GM10248 (cell line): Measurements from ENCODE around the gene COL4A1.

Experiments
- CTCF ChIA-PET: fragments of 300-600 bp; sonication (Branson Sonifier 250); formaldehyde crosslinking; extraction: SDS; loops from one replicate; lab custom pipeline; 2021; ENCODE audit warnings: antibody characterized with exemption; lab: Yijun Ruan, JAX
- POLR2A ChIA-PET: fragments of 350-650 bp; sonication (Branson Sonifier 250); formaldehyde crosslinking; extraction: SDS; loops from one replicate; lab custom pipeline; 2020; ENCODE audit warnings: antibody characterized with exemption; lab: Yijun Ruan, JAX
- DNase-seq: peaks from one replicate; pipeline ENCODE4 v3.0.0; 2012; ENCODE audit errors: extremely low spot score
- CTCF ChIP-seq: IDR thresholded peaks from 2 replicates; pipeline ENCODE4 v1.5.1; 2012; ENCODE audit warnings: mild to moderate bottlenecking, low read depth; ENCODE audit errors: extremely low read depth, missing control alignments, control extremely low read depth

COL4A1 gene

GRCh38 chr13:110134801-110135200, 172.2 kb downstream of the COL4A1 start:
- CTCF ChIA-PET: no interaction called here
- no peak for DNase-seq
- TF ChIP-seq CTCF: no peak
- POLR2A ChIA-PET: no interaction called here

- TF ChIP-seq CTCF: no peak
- DNase-seq: no peak
- CTCF ChIA-PET: no interaction called here
- POLR2A ChIA-PET: no interaction called here
Measured at GRCh38 chr13:110133425-110134235, 173.3 kb downstream of the COL4A1 start.

- DNase-seq: no peak
- CTCF ChIA-PET: interaction anchor here (1.3 kb wide), 1 partner anchor 163 kb away, joined by 3 read pairs; no protein-coding TSS in a partner anchor
- POLR2A ChIA-PET: no interaction called here
- no peak for TF ChIP-seq CTCF
Measured at GRCh38 chr13:110132225-110132982, 174.6 kb downstream of the COL4A1 start.

DNA sequence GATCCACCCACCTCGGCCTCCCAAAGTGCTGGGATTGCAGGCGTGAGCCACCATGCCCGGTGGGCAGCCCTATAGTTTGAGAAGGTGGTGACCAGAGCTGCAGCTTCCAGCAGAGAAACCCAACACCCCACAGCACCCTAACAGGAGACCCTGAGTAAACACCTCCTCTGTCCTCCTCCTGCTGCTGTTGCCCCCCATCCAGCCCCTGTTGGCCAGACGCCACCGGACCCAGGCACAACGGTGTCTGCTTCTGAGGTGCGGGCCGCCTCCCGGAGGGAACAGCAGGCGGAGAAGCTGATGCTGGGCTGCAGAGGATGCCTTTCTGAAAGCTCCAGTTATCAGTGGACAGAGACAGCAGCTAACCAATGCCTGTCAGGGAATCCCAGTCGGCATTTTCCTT, 175.5 kb downstream of the COL4A1 start:
- ChIA-PET CTCF (interaction anchor here (1.3 to 1.5 kb wide), 2 partner anchors 17 to 162 kb away, joined by 3 read pairs; no protein-coding TSS in a partner anchor), POLR2A (no interaction called here)
- no peak for DNase-seq
- no peak for TF ChIP-seq CTCF

GRCh38 chr13:110130431-110130830, 176.5 kb downstream of the COL4A1 start:
- ChIA-PET CTCF (interaction anchor here (1.5 kb wide), 1 partner anchor 18 kb away, joined by 3 read pairs; no protein-coding TSS in a partner anchor), POLR2A (no interaction called here)
- no peak for TF ChIP-seq CTCF
- DNase-seq: no peak

- DNase-seq: no peak
- TF ChIP-seq CTCF: no peak
- ChIA-PET POLR2A (no interaction called here), CTCF (interaction anchor here (1.5 kb wide), 1 partner anchor 19 kb away, joined by 3 read pairs; no protein-coding TSS in a partner anchor)
Measured at GRCh38 chr13:110129539-110130186, 177.3 kb downstream of the COL4A1 start.
